Ovary (tissue), 3 donors: ENCODE data around the gene NBEAL2.

Source experiments
- CTCF ChIP-seq, 3 donors: fragments of 450-650 bp in 2 of 3; fragments of 200-600 bp in 1 of 3; IDR thresholded peaks; one replicate each; pipeline versions ENCODE4 v1.5.1 to v1.8.0; 2016 to 2022; ENCODE audit warnings: antibody characterized with exemption in 3 of 3, mild to moderate bottlenecking in 1 of 3
- EP300 ChIP-seq: sonication (generic); formaldehyde crosslinking; IDR thresholded peaks from one replicate; pipeline ENCODE4 v1.6.1; 2017; ENCODE audit warnings: antibody characterized with exemption
- POLR2A ChIP-seq: fragments of 450-650 bp; IDR thresholded peaks from one replicate; pipeline ENCODE4 v1.6.1; 2017; ENCODE audit warnings: antibody characterized with exemption, mild to moderate bottlenecking, moderate library complexity
- donor health status: DM: no; HTN: no; CAD: no.

DNA sequence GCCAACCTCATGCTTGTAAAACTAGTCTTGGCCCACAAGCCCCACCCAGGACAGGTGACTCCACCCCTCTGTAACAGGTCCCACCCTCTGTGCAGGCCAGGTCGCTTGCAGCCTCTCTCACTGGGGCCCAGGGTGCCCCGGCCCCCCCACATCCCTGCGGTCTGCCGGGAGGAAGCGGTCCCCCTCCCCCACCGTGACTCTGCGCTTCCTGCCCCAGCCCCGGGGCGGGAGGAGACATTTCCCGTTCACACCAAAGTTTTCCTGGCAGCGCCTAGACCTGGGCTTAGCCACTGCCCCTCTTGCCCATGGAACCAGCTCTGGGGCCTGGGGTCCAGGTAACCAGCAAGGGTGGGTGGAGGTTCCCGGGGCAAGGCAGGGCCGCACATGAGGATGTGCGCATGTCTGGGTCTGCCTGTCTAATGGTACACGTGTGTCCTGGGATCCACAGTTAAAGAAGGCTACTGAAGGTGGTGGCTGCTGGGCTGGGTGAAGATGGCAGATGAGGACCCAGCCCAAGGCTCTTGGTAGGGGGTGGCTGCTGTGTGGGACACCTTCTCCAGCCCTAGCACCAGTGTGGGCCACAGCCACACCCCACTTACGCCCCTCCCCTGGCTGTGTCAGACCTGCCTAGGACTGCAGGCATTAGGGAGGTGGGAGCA lies 8.4 kb downstream of the NBEAL2 start:
- TF ChIP-seq CTCF (IDR thresholded peaks at IDR 0.05) (no peak), POLR2A (no peak), EP300 (no peak)
